ENCODE results near the gene HTRA2.

HTRA2 gene

DNA sequence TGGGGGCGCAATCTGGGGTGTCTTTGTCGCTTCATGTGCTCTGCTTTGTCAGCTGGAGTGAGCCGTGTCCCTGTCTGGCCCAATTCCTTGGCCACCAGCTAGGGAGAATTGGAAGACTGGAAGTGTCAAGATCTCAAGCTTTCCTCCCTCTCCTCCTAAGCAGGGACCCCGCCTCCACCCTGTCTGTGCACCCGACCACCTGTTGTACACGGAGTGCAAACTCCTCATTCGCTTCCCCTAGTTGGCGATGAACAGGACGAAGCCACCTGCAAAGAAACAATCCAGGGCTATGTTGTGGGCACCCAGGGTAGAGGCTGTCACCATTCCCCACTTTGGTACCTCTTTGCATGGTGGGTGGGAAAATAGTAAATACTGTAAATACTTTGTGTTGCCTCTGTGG, 2.0 kb upstream of the HTRA2 start:
- Histone ChIP-seq H3K4me3 (peak overlapping the region; percentile 81 to 94 (median 86); a peak in 15 of 20 replicates), H3K36me3 (peaks cover 29 to 45% (median 38%) of the 10 kb centered on the region in 11 experiments), H3K27me3 (peaks cover 0 to 4% (median 0%) of the 10 kb centered on the region in 11 experiments; a peak in 1 of 22 replicates), H4K20me1 (peaks cover 0 to 26% (median 14%) of the 10 kb centered on the region in 11 experiments; a peak in 10 of 22 replicates), H3K9ac (peak overlapping the region in 8 of 11 experiments; percentile 94 to 99 (median 97); a peak in 9 of 22 replicates), H3K9me3 (replicated peaks in 1 of 11) (0 out of 22 replicates have a peak, but pooled peaks cover 0 to 6% (median 0%) of the 10 kb centered on the region in 11 experiments), H3K27ac (peak overlapping the region in 1 of 11 experiments; percentile 59; a peak in 1 of 22 replicates), H3K4me2 (peak overlapping the region; percentile 93 to 99 (median 98)), H3K4me1 (peaks cover 26 to 54% (median 49%) of the 10 kb centered on the region in 10 experiments)
- no peak for TF ChIP-seq Cebpa-rat (IDR thresholded peaks at IDR 0.05)

DNA sequence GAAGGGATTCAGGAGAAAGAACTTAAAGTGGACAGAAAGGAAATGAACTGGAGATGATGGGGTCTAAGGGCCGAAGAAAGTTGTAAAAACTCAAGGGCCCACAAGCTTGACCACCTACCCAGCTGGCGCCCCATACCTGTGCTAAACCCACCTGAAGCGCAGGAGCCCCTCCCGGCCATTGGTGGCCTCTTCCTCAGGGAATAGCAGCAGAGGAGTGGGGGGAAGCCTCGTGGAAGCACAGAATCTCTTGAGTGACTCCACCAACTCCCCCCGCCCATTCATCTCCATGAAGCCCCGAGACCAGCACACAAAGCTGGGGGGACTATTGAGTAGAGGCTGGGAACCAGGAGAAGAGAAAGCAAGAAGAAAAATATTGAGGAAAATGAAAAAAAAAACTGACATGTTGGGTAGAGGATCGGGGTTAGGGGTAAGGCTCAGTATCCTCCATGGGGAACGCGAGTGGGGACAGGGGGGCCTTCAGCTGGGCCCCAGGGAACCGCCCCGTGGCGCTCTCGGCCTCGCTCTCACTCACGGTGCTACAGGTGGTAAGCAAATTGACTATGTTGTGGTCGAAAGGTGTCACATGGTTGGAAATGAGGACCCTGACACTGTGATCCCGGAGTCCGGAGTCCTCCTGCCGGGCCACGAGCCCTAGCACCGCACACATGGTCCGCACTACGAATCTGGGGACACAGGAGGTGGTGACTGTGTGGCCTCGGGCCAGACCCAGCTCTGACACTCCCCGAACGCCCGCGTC, 955 bp upstream of the HTRA2 start:
- peak overlapping the region; percentile 88 to 99 (median 97) for H3K9ac ChIP-seq
- H3K9me3 ChIP-seq (replicated peaks in 1 of 11), result 0 out of 22 replicates have a peak, but pooled peaks cover 0 to 6% (median 0%) of the 10 kb centered on the region in 11 experiments
- H3K27me3 ChIP-seq, result no peaks in the 10 kb centered on the region
- peaks cover 39 to 56% (median 48%) of the 10 kb centered on the region in 11 experiments for H3K36me3 ChIP-seq
- peaks cover 26 to 54% (median 49%) of the 10 kb centered on the region in 10 experiments for H3K4me1 ChIP-seq
- peak overlapping the region; percentile 81 to 94 (median 86) for H3K4me3 ChIP-seq
- H4K20me1 ChIP-seq, result peaks cover 0 to 27% (median 16%) of the 10 kb centered on the region in 11 experiments; a peak in 10 of 22 replicates
- TF ChIP-seq Cebpa-rat (IDR thresholded peaks at IDR 0.05), result no peak
- peak overlapping the region; percentile 91 to 99 (median 97) for H3K27ac ChIP-seq
- H3K4me2 ChIP-seq, result peak overlapping the region; percentile 93 to 99 (median 98)

DNA sequence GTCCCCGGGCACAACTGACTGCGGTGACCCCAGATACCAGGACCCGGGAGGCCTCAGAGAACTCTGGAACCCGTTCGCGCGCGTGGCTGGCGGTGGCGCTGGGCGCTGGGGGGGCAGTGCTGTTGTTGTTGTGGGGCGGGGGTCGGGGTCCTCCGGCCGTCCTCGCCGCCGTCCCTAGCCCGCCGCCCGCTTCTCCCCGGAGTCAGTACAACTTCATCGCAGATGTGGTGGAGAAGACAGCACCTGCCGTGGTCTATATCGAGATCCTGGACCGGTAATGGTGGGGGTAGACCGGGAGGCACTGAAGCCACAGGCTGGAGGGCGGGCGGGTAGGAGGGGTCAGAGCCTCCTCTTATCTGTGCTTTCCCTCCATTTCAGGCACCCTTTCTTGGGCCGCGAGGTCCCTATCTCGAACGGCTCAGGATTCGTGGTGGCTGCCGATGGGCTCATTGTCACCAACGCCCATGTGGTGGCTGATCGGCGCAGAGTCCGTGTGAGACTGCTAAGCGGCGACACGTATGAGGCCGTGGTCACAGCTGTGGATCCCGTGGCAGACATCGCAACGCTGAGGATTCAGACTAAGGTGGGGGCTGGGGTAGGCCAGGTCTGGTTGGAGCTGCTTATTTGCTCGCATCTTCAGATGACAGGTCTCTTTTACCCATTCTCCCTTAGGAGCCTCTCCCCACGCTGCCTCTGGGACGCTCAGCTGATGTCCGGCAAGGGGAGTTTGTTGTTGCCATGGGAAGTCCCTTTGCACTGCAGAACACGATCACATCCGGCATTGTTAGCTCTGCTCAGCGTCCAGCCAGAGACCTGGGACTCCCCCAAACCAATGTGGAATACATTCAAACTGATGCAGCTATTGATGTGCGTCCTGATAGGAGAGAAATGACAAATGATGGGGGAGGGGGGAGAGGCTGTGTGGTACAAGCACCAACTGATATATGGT, 780 bp downstream of the HTRA2 start:
- H3K4me2 ChIP-seq, result peak overlapping the region; percentile 90 to 99 (median 97)
- H3K4me1 ChIP-seq, result peaks cover 26 to 54% (median 49%) of the 10 kb centered on the region in 10 experiments
- peaks cover 0 to 27% (median 16%) of the 10 kb centered on the region in 11 experiments; a peak in 10 of 22 replicates for H4K20me1 ChIP-seq
- no peak for TF ChIP-seq Cebpa-rat (IDR thresholded peaks at IDR 0.05)
- H3K36me3 ChIP-seq, result peaks cover 45 to 56% (median 49%) of the 10 kb centered on the region in 11 experiments
- peak overlapping the region; percentile 60 to 99 (median 97); a peak in 21 of 22 replicates for H3K27ac ChIP-seq
- peak overlapping the region; percentile 88 to 99 (median 97) for H3K9ac ChIP-seq
- H3K9me3 ChIP-seq (replicated peaks in 1 of 11), result 0 out of 22 replicates have a peak, but pooled peaks cover 0 to 6% (median 0%) of the 10 kb centered on the region in 11 experiments
- no peaks in the 10 kb centered on the region for H3K27me3 ChIP-seq
- peak overlapping the region; percentile 81 to 94 (median 86) for H3K4me3 ChIP-seq

DNA sequence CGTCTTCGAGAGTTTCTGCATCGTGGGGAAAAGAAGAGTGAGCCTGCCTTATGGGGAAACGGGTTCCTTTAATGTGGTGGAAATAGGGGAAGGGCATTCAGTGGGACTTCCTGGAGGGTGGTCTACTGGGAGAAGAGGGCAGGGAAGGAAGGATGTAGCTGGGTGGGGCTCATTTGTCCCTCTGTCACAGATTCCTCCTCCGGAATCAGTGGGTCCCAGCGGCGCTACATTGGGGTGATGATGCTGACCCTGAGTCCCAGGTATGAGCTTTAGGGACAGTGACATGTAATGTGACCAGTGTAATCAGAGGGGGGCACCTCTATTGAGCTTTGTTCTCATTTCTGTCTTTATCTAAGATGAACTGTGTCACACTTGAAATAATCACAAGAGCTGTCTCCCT, 1.9 kb downstream of the HTRA2 start:
- H4K20me1 ChIP-seq, result peaks cover 0 to 27% (median 16%) of the 10 kb centered on the region in 11 experiments; a peak in 10 of 22 replicates
- H3K9ac ChIP-seq, result peak overlapping the region; percentile 88 to 99 (median 97)
- no peak for TF ChIP-seq Cebpa-rat (IDR thresholded peaks at IDR 0.05)
- peak overlapping the region; percentile 90 to 99 (median 97) for H3K4me2 ChIP-seq
- H3K27me3 ChIP-seq, result no peaks in the 10 kb centered on the region
- peaks cover 34 to 44% (median 39%) of the 10 kb centered on the region in 11 experiments for H3K36me3 ChIP-seq
- 0 out of 22 replicates have a peak, but pooled peaks cover 0 to 6% (median 0%) of the 10 kb centered on the region in 11 experiments for H3K9me3 ChIP-seq (replicated peaks in 1 of 11)
- peak overlapping the region; percentile 81 to 94 (median 86) for H3K4me3 ChIP-seq
- H3K4me1 ChIP-seq, result peaks cover 26 to 45% (median 42%) of the 10 kb centered on the region in 10 experiments
- H3K27ac ChIP-seq, result peak overlapping the region in 10 of 11 experiments; percentile 29 to 99 (median 97); a peak in 18 of 22 replicates

DNA sequence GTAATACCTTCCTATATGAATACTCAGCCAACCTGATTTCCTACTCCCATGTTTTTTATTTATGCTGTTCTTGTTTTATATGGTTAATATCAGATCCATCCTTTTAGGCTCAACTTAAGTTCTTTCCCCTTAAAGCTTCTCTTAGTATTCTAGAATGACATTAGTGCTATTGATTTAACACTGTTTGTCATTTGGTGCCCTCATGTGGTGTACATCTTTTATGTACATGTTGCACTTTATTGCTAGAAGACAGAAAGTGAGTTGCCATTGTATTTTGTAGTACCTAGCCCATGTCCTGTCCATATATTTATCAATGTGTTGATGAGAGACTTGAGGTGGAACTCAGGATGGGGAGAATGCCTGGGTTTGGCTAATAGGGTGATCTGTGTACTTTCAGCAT, 2.5 kb downstream of the HTRA2 start:
- Histone ChIP-seq H3K27ac (peak overlapping the region in 6 of 11 experiments; percentile 29 to 99 (median 96); a peak in 11 of 22 replicates), H3K27me3 (no peaks in the 10 kb centered on the region), H3K4me1 (peaks cover 26 to 39% (median 37%) of the 10 kb centered on the region in 10 experiments), H3K9ac (peak overlapping the region in 10 of 11 experiments; percentile 88 to 99 (median 96); a peak in 15 of 22 replicates), H3K4me2 (peak overlapping the region; percentile 90 to 99 (median 97)), H4K20me1 (peaks cover 0 to 21% (median 16%) of the 10 kb centered on the region in 11 experiments; a peak in 9 of 22 replicates), H3K36me3 (peaks cover 28 to 39% (median 34%) of the 10 kb centered on the region in 11 experiments), H3K9me3 (replicated peaks in 1 of 11) (0 out of 22 replicates have a peak, but pooled peaks cover 0 to under 1% (median 0%) of the 10 kb centered on the region in 11 experiments), H3K4me3 (peak overlapping the region in 8 of 10 experiments; percentile 81 to 94 (median 88); a peak in 17 of 20 replicates)
- no peak for TF ChIP-seq Cebpa-rat (IDR thresholded peaks at IDR 0.05)

DNA sequence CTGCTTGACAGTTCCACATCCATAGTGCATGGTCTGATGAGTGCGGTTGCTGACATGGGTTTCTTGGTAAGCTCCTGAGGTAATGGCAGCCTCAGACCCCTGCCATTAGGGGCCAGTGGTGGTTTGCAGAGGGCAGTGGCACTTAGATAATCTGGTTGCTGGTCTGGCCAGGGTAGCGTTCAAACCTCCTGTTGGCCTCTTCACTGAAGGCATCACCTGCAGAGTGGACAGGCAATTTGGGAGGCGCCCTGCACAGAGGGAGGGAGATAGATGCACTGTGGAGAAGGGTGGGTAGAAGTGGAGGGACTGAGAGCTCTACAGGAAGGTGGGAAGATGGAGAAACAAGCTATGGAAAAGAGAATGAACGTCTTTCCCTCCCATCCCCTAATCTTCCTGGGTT, 3.7 kb downstream of the HTRA2 start:
- Histone ChIP-seq H3K9ac (no peak overlapping the region), H3K9me3 (replicated peaks in 1 of 11) (no peaks in the 10 kb centered on the region), H3K27ac (no peak overlapping the region), H3K4me3 (no peak overlapping the region), H4K20me1 (peaks cover 0 to 13% (median 4%) of the 10 kb centered on the region in 11 experiments; a peak in 8 of 22 replicates), H3K4me1 (peaks cover 17 to 27% (median 24%) of the 10 kb centered on the region in 10 experiments), H3K4me2 (no peak overlapping the region), H3K36me3 (peaks cover 16 to 26% (median 22%) of the 10 kb centered on the region in 11 experiments), H3K27me3 (no peaks in the 10 kb centered on the region)
- no peak for TF ChIP-seq Cebpa-rat (IDR thresholded peaks at IDR 0.05)

DNA sequence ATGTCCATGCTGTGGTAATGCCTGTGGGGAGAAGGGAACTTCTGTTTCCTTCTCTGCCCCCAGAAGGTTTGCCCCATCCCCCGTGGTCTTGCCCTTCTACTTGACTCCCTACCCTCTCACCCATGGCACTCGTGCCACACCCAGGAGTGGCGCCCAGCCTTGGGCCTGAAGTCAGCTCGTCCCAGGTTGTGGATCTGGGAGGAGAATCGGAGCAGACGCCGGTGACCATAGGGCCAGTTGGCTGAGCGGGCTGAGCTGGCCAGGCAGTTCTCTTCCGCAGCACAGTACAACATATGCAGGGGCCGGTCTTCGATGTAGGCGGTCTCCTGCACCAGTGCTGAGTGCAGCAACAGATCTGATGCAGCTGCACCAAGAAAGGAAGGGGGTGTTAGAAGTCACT, 4.7 kb downstream of the HTRA2 start:
- peaks cover 22 to 32% (median 29%) of the 10 kb centered on the region in 10 experiments for H3K4me1 ChIP-seq
- H3K27ac ChIP-seq, result no peak overlapping the region
- no peaks in the 10 kb centered on the region for H3K27me3 ChIP-seq
- H3K4me3 ChIP-seq, result no peak overlapping the region
- H3K4me2 ChIP-seq, result no peak overlapping the region
- TF ChIP-seq Cebpa-rat (IDR thresholded peaks at IDR 0.05), result no peak
- H3K36me3 ChIP-seq, result peaks cover 15 to 25% (median 21%) of the 10 kb centered on the region in 11 experiments
- no peak overlapping the region for H3K9ac ChIP-seq
- H3K9me3 ChIP-seq (replicated peaks in 1 of 11), result no peaks in the 10 kb centered on the region
- H4K20me1 ChIP-seq, result peaks cover 0 to 5% (median 0%) of the 10 kb centered on the region in 11 experiments; a peak in 3 of 22 replicates

DNA sequence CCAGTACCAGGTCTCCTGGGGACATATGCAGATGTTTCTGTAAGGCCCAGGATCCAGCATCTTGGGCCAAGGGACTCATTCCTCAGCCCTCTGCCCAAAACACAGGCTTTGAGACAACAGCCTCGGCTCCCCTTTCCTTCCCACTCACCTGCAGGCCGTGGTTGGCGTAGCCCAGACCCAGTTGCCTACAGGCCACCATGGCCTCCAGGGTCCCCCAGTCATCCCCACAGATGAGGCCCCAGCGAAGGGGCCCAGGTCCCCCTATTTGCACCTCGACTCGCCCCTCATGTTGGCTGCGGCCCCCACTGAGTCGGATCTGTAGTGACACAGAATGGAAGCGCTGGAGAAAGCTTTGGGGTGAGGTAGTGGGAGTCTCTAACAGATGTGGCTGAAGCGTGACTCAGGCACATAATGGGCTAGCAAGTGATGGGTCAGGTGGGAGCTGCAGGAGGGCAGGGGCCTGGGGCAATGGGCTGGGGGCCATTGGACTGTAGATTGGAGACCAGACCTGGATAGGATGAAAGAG, 5.8 kb downstream of the HTRA2 start:
- H3K27me3 ChIP-seq, result no peaks in the 10 kb centered on the region
- peaks cover 0 to 5% (median 0%) of the 10 kb centered on the region in 11 experiments; a peak in 3 of 22 replicates for H4K20me1 ChIP-seq
- H3K9me3 ChIP-seq (replicated peaks in 1 of 11), result no peaks in the 10 kb centered on the region
- no peak overlapping the region for H3K4me2 ChIP-seq
- H3K9ac ChIP-seq, result no peak overlapping the region
- no peak overlapping the region for H3K4me3 ChIP-seq
- H3K27ac ChIP-seq, result no peak overlapping the region
- peaks cover 26 to 35% (median 31%) of the 10 kb centered on the region in 10 experiments for H3K4me1 ChIP-seq
- H3K36me3 ChIP-seq, result peaks cover 15 to 25% (median 21%) of the 10 kb centered on the region in 11 experiments
- no peak for TF ChIP-seq Cebpa-rat (IDR thresholded peaks at IDR 0.05)

Data from BLaER1 treated with 17β-estradiol and CSF1 and Interleukin-3, amounts not matched to agents 10 nM and 100 nM (cell line).